Mesenchymal stem cell (in vitro differentiated cells and primary cell): ENCODE results near the gene STX5.
A peak's percentile ranks its signal among the peaks of the same experiment; 100 is the strongest.

Source experiments
- DNase-seq: peaks from one replicate; pipeline ENCODE4 v3.0.0-alpha.2; 2013
- H2AFZ ChIP-seq: one replicate; pipeline ENCODE4 v1.6.1; 2013; ENCODE audit warnings: low read depth, mild to moderate bottlenecking, control low read depth, inconsistent platforms, low read length, moderate library complexity
- H2AK5ac ChIP-seq: 2 replicates; pipeline ENCODE4 v1.6.1; 2013; ENCODE audit warnings: low read length, moderate library complexity, mild to moderate bottlenecking, inconsistent platforms; ENCODE audit not compliant: severe bottlenecking
- H2BK120ac ChIP-seq: one replicate; pipeline ENCODE4 v1.6.1; 2013; ENCODE audit warnings: low read depth, mild to moderate bottlenecking, inconsistent platforms, low read length, moderate library complexity
- H2BK12ac ChIP-seq, 2 experiments: one replicate each; pipeline ENCODE4 v1.6.1; 2013; ENCODE audit warnings: inconsistent platforms in 2 of 2, low read length in 2 of 2, mild to moderate bottlenecking in 2 of 2, moderate library complexity in 2 of 2, control low read depth in 1 of 2
- H2BK15ac ChIP-seq: one replicate; pipeline ENCODE4 v1.6.1; 2013; ENCODE audit warnings: mild to moderate bottlenecking, low read depth, inconsistent platforms; ENCODE audit not compliant: poor library complexity, severe bottlenecking
- H2BK5ac ChIP-seq: 2 replicates; pipeline ENCODE4 v1.6.1; 2013; ENCODE audit warnings: low read depth, mild to moderate bottlenecking, low read length, control low read depth, inconsistent platforms; ENCODE audit not compliant: poor library complexity, severe bottlenecking
- H3K14ac ChIP-seq, 2 experiments: one replicate each; pipeline ENCODE4 v1.6.1; 2013; ENCODE audit warnings: inconsistent platforms in 2 of 2, low read length in 2 of 2, control low read depth in 1 of 2, mild to moderate bottlenecking in 1 of 2, moderate library complexity in 1 of 2
- H3K18ac ChIP-seq, 2 experiments: one replicate each; pipeline ENCODE4 v1.6.1; 2013; ENCODE audit warnings: inconsistent platforms in 2 of 2, low read length in 2 of 2, control low read depth in 1 of 2, low read depth in 1 of 2, mild to moderate bottlenecking in 1 of 2
- H3K23ac ChIP-seq, 2 experiments: one replicate each; pipeline ENCODE4 v1.6.1; 2013; ENCODE audit warnings: inconsistent platforms in 2 of 2, low read length in 2 of 2, mild to moderate bottlenecking in 2 of 2, moderate library complexity in 2 of 2, control low read depth in 1 of 2
- H3K27ac ChIP-seq: 2 replicates; pipeline ENCODE4 v1.5.1; 2013; ENCODE audit warnings: mild to moderate bottlenecking, moderate library complexity, low read length, control low read depth, inconsistent platforms; ENCODE audit not compliant: poor library complexity, severe bottlenecking
- H3K27me3 ChIP-seq, 2 experiments: 2 replicates each; pipeline versions ENCODE4 v1.6.1 to v1.7.0; 2013; ENCODE audit warnings: low read length in 2 of 2, mild to moderate bottlenecking in 2 of 2, moderate library complexity in 2 of 2, control low read depth in 1 of 2, inconsistent platforms in 1 of 2; ENCODE audit not compliant: control insufficient read depth in 1 of 2, insufficient read depth in 1 of 2
- H3K36me3 ChIP-seq, 2 experiments: 2 replicates each; pipeline versions ENCODE4 v1.6.1 to v1.7.0; 2013; ENCODE audit warnings: low read length in 2 of 2, control low read depth in 1 of 2, inconsistent platforms in 1 of 2, low read depth in 1 of 2, mild to moderate bottlenecking in 1 of 2; ENCODE audit not compliant: insufficient read depth in 2 of 2, control insufficient read depth in 1 of 2
- H3K4ac ChIP-seq, 2 experiments: one replicate each; pipeline ENCODE4 v1.6.1; 2013; ENCODE audit warnings: inconsistent platforms in 2 of 2, low read length in 2 of 2, mild to moderate bottlenecking in 2 of 2, moderate library complexity in 2 of 2, control low read depth in 1 of 2, low read depth in 1 of 2
- H3K4me1 ChIP-seq: 2 replicates; pipeline ENCODE4 v1.6.1; 2013; ENCODE audit warnings: low read depth, low read length, control low read depth; ENCODE audit not compliant: control insufficient read depth, insufficient read depth
- H3K4me2 ChIP-seq: 2 replicates; pipeline ENCODE4 v1.6.1; 2013; ENCODE audit warnings: low read length, mild to moderate bottlenecking, inconsistent platforms; ENCODE audit not compliant: poor library complexity, severe bottlenecking
- H3K4me3 ChIP-seq, 2 experiments: 2 replicates each; pipeline versions ENCODE4 v1.5.1 to v1.7.0; 2013; ENCODE audit warnings: low read length in 2 of 2, mild to moderate bottlenecking in 2 of 2, control low read depth in 1 of 2, low read depth in 1 of 2; ENCODE audit not compliant: insufficient read depth in 1 of 2
- H3K79me1 ChIP-seq: replicated peaks from 2 replicates; pipeline ENCODE4 v1.6.1; 2013; ENCODE audit warnings: mild to moderate bottlenecking, control low read depth, low read length, inconsistent platforms; ENCODE audit not compliant: poor library complexity, severe bottlenecking
- H3K9ac ChIP-seq: 2 replicates; pipeline ENCODE4 v1.7.0; 2013; ENCODE audit warnings: mild to moderate bottlenecking, low read length, moderate library complexity
- H3K9me3 ChIP-seq: 2 replicates; pipeline ENCODE4 v1.7.0; 2013; ENCODE audit warnings: mild to moderate bottlenecking, low read length; ENCODE audit not compliant: control insufficient read depth
- H4K8ac ChIP-seq: one replicate; pipeline ENCODE4 v1.6.1; 2013; ENCODE audit warnings: inconsistent platforms, mild to moderate bottlenecking, low read length, moderate library complexity
- H4K91ac ChIP-seq: one replicate; pipeline ENCODE4 v1.6.1; 2013; ENCODE audit warnings: mild to moderate bottlenecking, low read length, inconsistent platforms
- WGBS: methylation state at CpG from one replicate; pipeline ENCODE4 v1.1.7; 2013; ENCODE audit warnings: mixed read lengths; 5-methylcytosine and 5-hydroxymethylcytosine counted together

STX5 gene

GRCh38 chr11:62853279-62853965, 21.6 kb upstream of the STX5 start:
- Histone ChIP-seq H3K23ac (no peak overlapping the region), H2AK5ac (no peak overlapping the region), H4K91ac (no peak overlapping the region), H2BK15ac (no peak overlapping the region), H2AFZ (no peak overlapping the region), H3K27me3 (no peaks in the 10 kb centered on the region), H3K9me3 (no peaks in the 10 kb centered on the region), H3K4ac (no peak overlapping the region), H3K9ac (peak overlapping the region; percentile 94), H3K36me3 (peaks cover 13 to 38% of the 10 kb centered on the region in 2 experiments), H2BK5ac (no peak overlapping the region), H3K27ac (no peak overlapping the region), H3K79me1 (no peaks in the 10 kb centered on the region), H2BK120ac (no peak overlapping the region), H3K18ac (no peak overlapping the region), H4K8ac (no peak overlapping the region), H3K4me2 (peak overlapping the region; percentile 87), H3K4me1 (peaks cover 8% of the 10 kb centered on the region), H2BK12ac (no peak overlapping the region), H3K14ac (no peak overlapping the region), H3K4me3 (peak overlapping the region in 1 of 2 experiments; percentile 91)
- 77% methylated on average over 5 of the region's 7 CpGs for WGBS
- DNase-seq, result no peak

GRCh38 chr11:62852523-62853188, 20.8 kb upstream of the STX5 start:
- no peak for DNase-seq
- Histone ChIP-seq H4K91ac (no peak overlapping the region), H3K4ac (no peak overlapping the region), H3K4me2 (no peak overlapping the region), H2AFZ (no peak overlapping the region), H3K27me3 (no peaks in the 10 kb centered on the region), H3K23ac (no peak overlapping the region), H3K27ac (no peak overlapping the region), H3K18ac (no peak overlapping the region), H3K9ac (peak overlapping the region; percentile 94), H2BK5ac (no peak overlapping the region), H3K9me3 (no peaks in the 10 kb centered on the region), H3K79me1 (no peaks in the 10 kb centered on the region), H4K8ac (no peak overlapping the region), H3K36me3 (peaks cover 13 to 38% of the 10 kb centered on the region in 2 experiments), H3K14ac (no peak overlapping the region), H2BK12ac (no peak overlapping the region), H2BK120ac (no peak overlapping the region), H3K4me3 (no peak overlapping the region), H3K4me1 (peaks cover 8% of the 10 kb centered on the region), H2AK5ac (no peak overlapping the region), H2BK15ac (no peak overlapping the region)

- Histone ChIP-seq H2AFZ (no peak overlapping the region), H3K36me3 (peaks cover 13 to 38% of the 10 kb centered on the region in 2 experiments), H3K4me1 (peaks cover 5% of the 10 kb centered on the region), H3K4me2 (no peak overlapping the region), H3K27ac (no peak overlapping the region), H3K18ac (no peak overlapping the region), H4K91ac (no peak overlapping the region), H2BK12ac (no peak overlapping the region), H3K27me3 (no peaks in the 10 kb centered on the region), H3K9me3 (no peaks in the 10 kb centered on the region), H3K9ac (no peak overlapping the region), H3K79me1 (no peaks in the 10 kb centered on the region), H2BK120ac (no peak overlapping the region), H3K4me3 (no peak overlapping the region), H2BK15ac (no peak overlapping the region), H2AK5ac (no peak overlapping the region), H3K23ac (no peak overlapping the region), H3K14ac (no peak overlapping the region), H3K4ac (no peak overlapping the region), H4K8ac (no peak overlapping the region), H2BK5ac (no peak overlapping the region)
- no peak for DNase-seq
- WGBS, result 79% methylated on average over 3 of the region's 3 CpGs
These were observed 20.1 kb upstream of the STX5 start for GRCh38 chr11:62851807-62852522.
